Measurements from ENCODE around the gene SCLY.

- TF ChIP-seq TAF1 (IDR thresholded peaks at IDR 0.05; ENCODE audit: low read depth, low read length) = no peak
- TF ChIP-seq POLR2A (IDR thresholded peaks at IDR 0.05; ENCODE audit: low read depth, low read length) = no peak
- TF ChIP-seq POLR2AphosphoS5 (IDR thresholded peaks at IDR 0.05; ENCODE audit: low read depth, low read length) = no peak
- no peak for TF ChIP-seq SPI1 (IDR thresholded peaks at IDR 0.05; ENCODE audit: low read depth, low read length)
- no peak for TF ChIP-seq POU2F2 (IDR thresholded peaks at IDR 0.05; ENCODE audit: low read depth, low read length)
Measured at GRCh38 chr2:238144262-238144661, 83.5 kb downstream of the SCLY start.
